Ovary (tissue), 9 donors: ENCODE results near the gene SKI. TPM values are rescaled to one million over a fixed set of nuclear protein-coding genes. Genes with fewer than 3 reads are reported as not detected.

Experiments
- DNase-seq, 5 donors: peaks; one replicate each; pipeline ENCODE4 v3.0.0-alpha.2; 2019 to 2020
- H3K27ac ChIP-seq, 2 donors: fragments of 200-600 bp; one replicate each; pipeline versions ENCODE4 v1.5.1 to v1.8.0; 2019 to 2022
- H3K27me3 ChIP-seq: fragments of 200-600 bp; one replicate; pipeline ENCODE4 v1.8.0; 2022
- H3K36me3 ChIP-seq: fragments of 200-600 bp; sonication (generic); one replicate; pipeline ENCODE4 v1.5.1; 2019
- H3K4me1 ChIP-seq: one replicate; pipeline ENCODE4 v1.8.1; 2013; ENCODE audit warnings: mild to moderate bottlenecking, moderate library complexity; ENCODE audit not compliant: insufficient read depth
- H3K4me3 ChIP-seq: fragments of 200-600 bp; sonication (generic); one replicate; pipeline ENCODE4 v1.5.1; 2017
- H3K9me3 ChIP-seq, 2 donors: fragments of 200-600 bp in 1 of 2; sonication (generic) in 1 of 2; one replicate each; pipeline versions ENCODE4 v1.5.1 to v1.8.1; 2013 to 2019; ENCODE audit warnings: mild to moderate bottlenecking in 1 of 2, moderate library complexity in 1 of 2
- EP300 ChIP-seq: sonication (generic); formaldehyde crosslinking; IDR thresholded peaks from one replicate; pipeline ENCODE4 v1.6.1; 2017; ENCODE audit warnings: antibody characterized with exemption
- POLR2A ChIP-seq: fragments of 450-650 bp; IDR thresholded peaks from one replicate; pipeline ENCODE4 v1.6.1; 2017; ENCODE audit warnings: antibody characterized with exemption, mild to moderate bottlenecking, moderate library complexity
- WGBS, 3 donors: extraction: QIAGEN DNeasy Blood & Tissue Kit in 1 of 3; methylation state at CpG; one replicate each; pipeline versions ENCODE4 v1.1.5 to v1.1.7; 2013 to 2017; 5-methylcytosine and 5-hydroxymethylcytosine counted together
- intact Hi-C, 4 donors: fragments of 100-400 bp; cut with DNase I; formaldehyde crosslinking; loops; one replicate each; pipeline versions ENCODE4 v1.11.0 to v1.15.1; 2022 to 2023
- polyA plus RNA-seq, 2 donors: library from polyadenylated mRNA; stranded (reverse); fragments of 200-250 nt in 1 of 2; fragments of 350-450 nt in 1 of 2; fragmentation: Illumina TruSeq in 1 of 2; extraction: RNeasy Lipid Tissue Mini Kit (QIAGEN cat#74804) in 1 of 2; gene quantifications; one replicate each; pipeline ENCODE4 v1.2.3, GENCODE V29; 2013 to 2014
- total RNA-seq, 7 donors: library from RNA; depleted of rRNA in 2 of 7; stranded (reverse); fragments of >200 nt in 2 of 7; fragmentation: NEBNext Ultra II Directional in 3 of 7; extraction: Animal tissue kit (Norgen Biotek cat#: 25700) in 3 of 7; gene quantifications; one replicate each; pipeline versions ENCODE4 v1.1.0 to v1.2.4, GENCODE V29; 2016 to 2023
- TF ChIP-seq, protein P1 (sequence below), 3 donors: fragments of 450-650 bp in 2 of 3; fragments of 200-600 bp in 1 of 3; IDR thresholded peaks; one replicate each; pipeline versions ENCODE4 v1.5.1 to v1.8.0; 2016 to 2022; ENCODE audit warnings: antibody characterized with exemption in 3 of 3, mild to moderate bottlenecking in 1 of 3
- donor health status: DM: no; HTN: no; CAD: no; lungs with moderate emphysema.
- donor health status: DM: no; HTN: no; CAD: no.
- donor health status: Bipolar disorder and iron deficiency.
- donor health status: DM: yes; HTN: yes; CAD: no.
- donor health status: DM: no; HTN: no; CAD: no.
- donor health status: DM: yes; HTN: yes; CAD: no.

SKI gene
- total and polyA plus RNA-seq, 9 donors, result 27.8 to 109 (median 79.1) TPM

DNA sequence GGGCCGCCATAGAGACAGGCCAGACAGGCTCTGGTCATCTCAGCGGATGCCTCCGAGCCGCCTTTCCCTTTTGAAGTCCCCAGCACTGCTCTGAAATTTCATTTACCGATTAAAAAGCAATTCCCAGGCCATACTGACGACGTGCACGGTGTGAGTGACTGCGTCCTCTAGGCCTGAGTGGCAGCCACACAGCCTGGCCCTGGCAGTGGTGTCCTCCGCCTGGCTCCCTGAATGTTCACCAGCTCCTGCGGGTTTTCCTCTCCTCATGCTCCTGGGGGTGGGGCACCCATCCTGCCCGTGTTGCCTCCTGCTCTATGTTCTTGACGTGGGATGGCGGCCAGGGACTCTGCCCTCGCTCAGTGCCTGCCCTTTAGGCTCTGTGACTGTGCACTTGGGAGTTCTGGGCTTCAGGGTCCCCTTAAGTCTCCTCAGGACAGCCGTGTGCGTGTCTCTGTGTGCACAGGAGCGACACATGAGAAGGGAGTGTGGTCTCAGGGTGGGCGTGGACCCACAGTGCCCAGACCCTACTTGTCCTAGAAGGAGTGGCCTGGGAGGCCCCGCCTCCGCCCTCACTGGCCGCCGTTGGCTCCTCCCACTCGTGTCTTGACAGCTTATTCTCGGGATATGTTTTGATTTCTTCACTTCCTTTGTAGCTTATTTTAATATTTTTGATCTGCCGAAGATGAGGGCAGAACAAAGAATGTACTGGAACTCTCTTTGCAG, 3.6 kb downstream of the SKI start:
- H3K4me3 ChIP-seq, result peak overlapping the region; percentile 59
- intact Hi-C loops, result loop anchor here (2.0 to 5.0 kb wide), 6 partner anchors 19 to 81 kb away; partner anchors contain the start of gene FAAP20 (in 1 of the 4)
- peak; percentile 82 to 90 (median 89) for DNase-seq
- H3K4me1 ChIP-seq, result peaks cover 31% of the 10 kb centered on the region
- H3K27me3 ChIP-seq, result no peaks in the 10 kb centered on the region
- WGBS, 3 donors, result 11 to 17% (median 13%) methylated on average over 26 of the region's 26 CpGs
- H3K27ac ChIP-seq, result peak overlapping the region; percentile 62 to 74
- no peaks in the 10 kb centered on the region for H3K9me3 ChIP-seq
- TF ChIP-seq EP300, result no peak
- TF ChIP-seq, protein P1, sequence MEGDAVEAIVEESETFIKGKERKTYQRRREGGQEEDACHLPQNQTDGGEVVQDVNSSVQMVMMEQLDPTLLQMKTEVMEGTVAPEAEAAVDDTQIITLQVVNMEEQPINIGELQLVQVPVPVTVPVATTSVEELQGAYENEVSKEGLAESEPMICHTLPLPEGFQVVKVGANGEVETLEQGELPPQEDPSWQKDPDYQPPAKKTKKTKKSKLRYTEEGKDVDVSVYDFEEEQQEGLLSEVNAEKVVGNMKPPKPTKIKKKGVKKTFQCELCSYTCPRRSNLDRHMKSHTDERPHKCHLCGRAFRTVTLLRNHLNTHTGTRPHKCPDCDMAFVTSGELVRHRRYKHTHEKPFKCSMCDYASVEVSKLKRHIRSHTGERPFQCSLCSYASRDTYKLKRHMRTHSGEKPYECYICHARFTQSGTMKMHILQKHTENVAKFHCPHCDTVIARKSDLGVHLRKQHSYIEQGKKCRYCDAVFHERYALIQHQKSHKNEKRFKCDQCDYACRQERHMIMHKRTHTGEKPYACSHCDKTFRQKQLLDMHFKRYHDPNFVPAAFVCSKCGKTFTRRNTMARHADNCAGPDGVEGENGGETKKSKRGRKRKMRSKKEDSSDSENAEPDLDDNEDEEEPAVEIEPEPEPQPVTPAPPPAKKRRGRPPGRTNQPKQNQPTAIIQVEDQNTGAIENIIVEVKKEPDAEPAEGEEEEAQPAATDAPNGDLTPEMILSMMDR (IDR thresholded peaks at IDR 0.05), result no peak
- no peak for TF ChIP-seq POLR2A
- H3K36me3 ChIP-seq, result no peaks in the 10 kb centered on the region

DNA sequence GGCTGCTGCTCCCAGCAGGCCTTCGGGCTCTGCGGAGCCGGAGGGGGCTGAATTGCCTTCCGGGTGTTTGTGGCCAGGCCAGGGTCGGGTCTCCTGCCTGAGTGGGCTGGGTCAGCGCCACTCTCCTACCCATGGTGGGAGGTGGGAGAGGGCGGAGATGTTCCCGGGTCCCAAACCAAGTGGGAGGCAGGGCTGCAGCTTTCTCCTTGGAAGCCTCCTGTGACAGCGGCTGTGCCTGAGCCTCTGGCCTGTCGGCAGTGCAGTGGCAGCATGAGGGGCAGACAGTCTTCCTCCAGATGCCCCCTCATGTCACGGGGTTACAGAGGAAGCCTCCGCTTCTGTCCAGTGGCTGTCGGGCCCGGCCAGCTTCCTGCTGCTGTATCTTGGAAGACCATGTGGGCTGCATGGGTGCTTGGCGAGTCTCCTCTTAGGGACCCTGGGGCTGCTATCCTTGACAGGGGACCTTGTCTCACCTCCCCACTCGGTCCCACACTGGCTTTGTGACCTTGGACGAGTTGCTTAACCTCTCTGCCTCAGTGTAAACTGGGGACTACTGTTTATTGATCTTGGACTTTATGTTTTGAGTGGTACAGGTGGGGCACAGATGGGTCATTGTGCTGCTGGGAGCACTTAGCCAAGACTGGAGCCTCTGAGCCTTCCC, 4.3 kb downstream of the SKI start:
- Histone ChIP-seq H3K9me3 (no peaks in the 10 kb centered on the region), H3K36me3 (no peaks in the 10 kb centered on the region), H3K4me3 (peak overlapping the region; percentile 59), H3K4me1 (peaks cover 36% of the 10 kb centered on the region), H3K27ac (peak overlapping the region; percentile 62 to 84), H3K27me3 (no peaks in the 10 kb centered on the region)
- peak in 1 of 5 donors; percentile 58 for DNase-seq
- 8 to 10% (median 9%) methylated on average over 17 of the region's 17 CpGs for WGBS, 3 donors
- intact Hi-C loops, result loop anchor here (5.0 kb wide), 4 partner anchors 35 to 80 kb away; partner anchors contain the start of gene FAAP20 (in 1 of the 4)
- TF ChIP-seq, protein P1 (IDR thresholded peaks at IDR 0.05), result no peak
- TF ChIP-seq EP300 (no peak), POLR2A (no peak)

DNA sequence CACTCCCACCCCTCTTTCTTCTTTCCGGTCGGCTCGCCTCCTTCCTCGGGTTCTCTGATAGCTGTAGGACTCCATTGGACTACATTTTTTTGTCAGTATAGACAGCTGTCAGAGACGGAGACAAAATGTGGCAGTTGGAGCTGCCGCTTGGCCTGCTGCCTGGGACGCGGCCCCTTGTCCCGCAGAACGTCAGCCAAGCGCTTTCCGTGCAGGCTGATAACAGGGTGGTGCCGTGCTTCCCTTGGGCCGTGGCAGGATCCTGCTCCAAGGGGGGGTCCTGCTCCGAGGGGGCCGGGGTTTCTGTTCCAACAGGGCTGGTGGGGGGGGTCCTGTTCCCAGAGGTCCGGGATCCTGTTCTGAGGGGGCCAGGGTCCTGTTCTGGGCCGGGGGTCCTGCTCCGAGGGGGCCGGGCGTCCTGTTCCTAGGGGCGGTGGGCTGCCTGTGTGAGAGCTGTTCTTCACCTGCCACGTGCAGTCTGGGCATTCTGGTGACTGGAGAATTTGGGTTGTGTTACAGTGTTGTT, 4.9 kb downstream of the SKI start:
- H3K4me1 ChIP-seq, result peaks cover 41% of the 10 kb centered on the region
- peak overlapping the region; percentile 59 for H3K4me3 ChIP-seq
- TF ChIP-seq EP300 (no peak), POLR2A (no peak)
- TF ChIP-seq, protein P1 (IDR thresholded peaks at IDR 0.05), result no peak
- DNase-seq, result peak in 1 of 5 donors; percentile 46
- H3K9me3 ChIP-seq, result no peaks in the 10 kb centered on the region
- no peaks in the 10 kb centered on the region for H3K36me3 ChIP-seq
- peak overlapping the region; percentile 68 to 84 for H3K27ac ChIP-seq
- no peaks in the 10 kb centered on the region for H3K27me3 ChIP-seq
- intact Hi-C loops, result loop anchor here (5.0 kb wide), 4 partner anchors 36 to 79 kb away; partner anchors contain the start of gene FAAP20 (in 1 of the 4)
- WGBS, 3 donors, result 36 to 41% (median 41%) methylated on average over 19 to 23 of the region's 23 CpGs

DNA sequence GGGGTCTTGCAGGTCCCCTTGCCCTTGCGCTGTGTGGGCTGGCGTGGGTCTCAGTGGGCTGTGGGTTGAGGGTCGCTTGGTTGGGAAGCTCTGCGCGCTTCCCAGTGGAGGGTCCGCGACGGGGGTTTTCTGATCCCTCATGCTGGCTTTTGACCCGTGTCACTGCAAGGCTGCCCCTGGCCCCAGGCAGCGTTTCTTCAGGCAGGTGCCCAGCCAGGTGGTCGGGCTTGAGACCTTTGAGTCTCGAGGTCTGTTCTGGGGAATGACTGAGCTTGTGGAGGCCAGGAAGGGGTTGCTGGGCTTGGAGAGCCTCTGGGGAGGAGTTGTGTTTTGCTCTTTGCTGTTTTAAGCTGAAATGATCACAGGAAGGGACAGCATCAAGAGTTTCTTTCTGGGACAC, 5.3 kb downstream of the SKI start:
- 53 to 68% (median 59%) methylated on average over 12 of the region's 12 CpGs for WGBS, 3 donors
- intact Hi-C loops, result loop anchor here (5.0 kb wide), 4 partner anchors 36 to 79 kb away; partner anchors contain the start of gene FAAP20 (in 1 of the 4)
- peaks cover 46% of the 10 kb centered on the region for H3K4me1 ChIP-seq

More for the DNA sequence above, 5.3 kb downstream of the SKI start:
- no peak for TF ChIP-seq POLR2A
- TF ChIP-seq EP300, result no peak
- TF ChIP-seq, protein P1 (IDR thresholded peaks at IDR 0.05), result no peak
- Histone ChIP-seq H3K27me3 (no peaks in the 10 kb centered on the region), H3K4me3 (peak overlapping the region; percentile 25), H3K36me3 (no peaks in the 10 kb centered on the region), H3K9me3 (no peaks in the 10 kb centered on the region), H3K27ac (peak overlapping the region in 1 of 2 donors; percentile 68)
- DNase-seq, result no peak
